Natural killer cell (primary cell): ENCODE data around the gene UST. TPM values are rescaled to one million over a fixed set of nuclear protein-coding genes. Genes with fewer than 3 reads are reported as not detected.

ENCODE experiments used
- ATAC-seq, 3 donors: fragments of 150-1000 bp in 2 of 3; fragments of 200-7000 bp in 1 of 3; cut with Tn5 transposase; 1 replicate in 1 of 3; 2 replicates in 2 of 3; pipeline ENCODE4 v1.10.0; 2021; ENCODE audit warnings: mild to moderate bottlenecking in 2 of 3, moderate library complexity in 2 of 3
- DNase-seq, 2 donors: peaks; one replicate each; pipeline versions ENCODE4 v3.0.0 to v3.0.0-alpha.2; 2013 to 2021; ENCODE audit warnings: mixed read lengths in 1 of 2
- H3K27ac ChIP-seq: one replicate; pipeline ENCODE4 v1.5.1; 2013; ENCODE audit warnings: mild to moderate bottlenecking, low read length
- H3K27me3 ChIP-seq: one replicate; pipeline ENCODE4 v1.6.1; 2013; ENCODE audit warnings: low read length; ENCODE audit not compliant: control insufficient read depth, insufficient read depth
- H3K36me3 ChIP-seq: one replicate; pipeline ENCODE4 v1.6.1; 2013; ENCODE audit warnings: low read length; ENCODE audit not compliant: control insufficient read depth, insufficient read depth
- H3K4me1 ChIP-seq: one replicate; pipeline ENCODE4 v1.6.1; 2013; ENCODE audit warnings: low read length; ENCODE audit not compliant: control insufficient read depth, insufficient read depth
- H3K4me3 ChIP-seq: one replicate; pipeline ENCODE4 v1.5.1; 2013; ENCODE audit warnings: low read length
- H3K9me3 ChIP-seq: one replicate; pipeline ENCODE4 v1.6.1; 2013; ENCODE audit warnings: low read length; ENCODE audit not compliant: control insufficient read depth, insufficient read depth
- H3K27ac Mint-ChIP-seq, 2 donors: one replicate each; pipeline ENCODE4 v1.8.0; 2022; ENCODE audit warnings: mild to moderate bottlenecking in 2 of 2, mixed read lengths in 2 of 2, moderate library complexity in 1 of 2
- H3K27me3 Mint-ChIP-seq, 2 donors: one replicate each; pipeline ENCODE4 v1.8.0; 2022; ENCODE audit warnings: low read depth in 2 of 2, mixed read lengths in 2 of 2
- H3K36me3 Mint-ChIP-seq: one replicate; pipeline ENCODE4 v1.8.0; 2022; ENCODE audit warnings: mixed read lengths
- H3K4me1 Mint-ChIP-seq, 2 donors: one replicate each; pipeline ENCODE4 v1.8.0; 2022; ENCODE audit warnings: mixed read lengths in 2 of 2
- H3K4me3 Mint-ChIP-seq: one replicate; pipeline ENCODE4 v1.8.0; 2022; ENCODE audit warnings: mild to moderate bottlenecking, moderate library complexity, mixed read lengths
- H3K9me3 Mint-ChIP-seq, 2 donors: one replicate each; pipeline ENCODE4 v1.8.0; 2022; ENCODE audit warnings: mixed read lengths in 2 of 2
- CTCF ChIP-seq: fragments of 200-600 bp; IDR thresholded peaks from one replicate; pipeline ENCODE4 v1.8.0; 2022; ENCODE audit warnings: antibody characterized with exemption
- WGBS: methylation state at CpG from one replicate; pipeline ENCODE4 v1.1.7; 2013; ENCODE audit warnings: missing lambda C conversion rate; ENCODE audit not compliant: insufficient coverage; 5-methylcytosine and 5-hydroxymethylcytosine counted together
- intact Hi-C: fragments of 100-400 bp; cut with micrococcal nuclease; formaldehyde crosslinking; loops from one replicate; pipeline ENCODE4 v1.14.2; 2022
- total RNA-seq, 4 donors: library from RNA; stranded (reverse); fragments of 120-200 nt in 1 of 4; gene quantifications; one replicate each; pipeline versions ENCODE4 v1.2.3 to v1.2.4, GENCODE V29; 2013 to 2022

UST gene
- total RNA-seq, 3 donors from 2014 or later (not counting 1 experiment from before 2014, with no cell fraction given), result 6.3 to 11.9 (median 10.6) TPM

DNA sequence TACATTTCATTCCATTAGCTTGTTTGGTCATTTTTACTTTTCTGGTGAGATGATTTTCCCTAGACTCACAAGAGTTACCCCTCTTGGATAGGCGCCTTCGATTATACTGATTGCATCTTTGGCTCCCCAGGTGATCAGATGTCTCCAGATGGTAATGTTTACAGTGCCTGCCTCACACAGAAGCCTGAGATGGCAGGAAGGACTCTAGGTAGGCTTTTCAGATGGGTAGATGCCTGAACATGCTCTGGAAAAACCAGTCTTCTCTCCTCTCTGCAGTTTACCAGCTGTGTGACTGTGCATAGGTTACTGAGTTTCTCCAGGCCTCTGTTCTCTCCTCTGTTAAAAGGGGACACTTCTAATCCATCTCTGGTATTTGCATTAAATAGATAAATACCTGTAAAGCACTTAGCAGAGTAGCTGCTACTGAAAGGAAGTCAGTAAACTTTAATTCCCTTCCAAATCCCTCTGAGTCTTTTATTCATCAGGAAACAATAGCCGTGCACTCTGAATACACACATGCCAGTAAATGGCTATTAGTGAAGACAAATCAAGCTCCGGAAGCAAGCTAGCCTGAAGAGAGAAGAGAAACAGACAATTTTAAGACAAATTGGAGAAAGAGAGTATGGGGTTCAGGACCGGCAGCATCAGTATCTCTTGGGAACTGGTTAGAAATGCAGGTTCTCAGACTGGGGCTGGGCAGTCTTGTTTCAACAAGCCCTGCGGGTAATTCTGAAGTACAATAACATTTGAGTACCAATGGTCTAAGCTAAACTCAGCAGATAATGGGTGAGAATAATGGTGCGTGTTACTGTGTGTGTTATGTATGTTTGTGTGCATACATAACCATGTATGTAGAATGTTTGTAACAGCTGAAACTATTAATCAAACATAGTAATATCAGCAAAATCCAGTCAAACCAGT lies 139.4 kb downstream of the UST start:
- ATAC-seq, result no peak
- H3K27ac Mint-ChIP-seq, result no peak overlapping the region
- H3K4me3 ChIP-seq, result no peak overlapping the region
- 91% methylated on average over 7 of the region's 7 CpGs for WGBS
- H3K4me3 Mint-ChIP-seq, result no peak overlapping the region
- H3K9me3 ChIP-seq, result no peaks in the 10 kb centered on the region
- no peaks in the 10 kb centered on the region for H3K36me3 ChIP-seq
- peaks cover 7% of the 10 kb centered on the region for H3K36me3 Mint-ChIP-seq
- H3K27ac ChIP-seq, result no peak overlapping the region
- intact Hi-C loops, result no loop called here
- H3K4me1 Mint-ChIP-seq, result peaks cover 18 to 26% of the 10 kb centered on the region in 2 donors
- H3K4me1 ChIP-seq, result no peaks in the 10 kb centered on the region
- no peak for TF ChIP-seq CTCF
- no peaks in the 10 kb centered on the region for H3K9me3 Mint-ChIP-seq
- H3K27me3 ChIP-seq, result no peaks in the 10 kb centered on the region
- no peaks in the 10 kb centered on the region for H3K27me3 Mint-ChIP-seq
- no peak for DNase-seq

- H3K36me3 ChIP-seq, result no peaks in the 10 kb centered on the region
- H3K4me3 Mint-ChIP-seq, result no peak overlapping the region
- H3K4me1 ChIP-seq, result no peaks in the 10 kb centered on the region
- 61% methylated on average over 3 of the region's 3 CpGs for WGBS
- H3K4me3 ChIP-seq, result no peak overlapping the region
- DNase-seq (no peak), ATAC-seq (no peak)
- H3K9me3 ChIP-seq, result no peaks in the 10 kb centered on the region
- H3K4me1 Mint-ChIP-seq, result peaks cover 18 to 19% of the 10 kb centered on the region in 2 donors
- no peaks in the 10 kb centered on the region for H3K9me3 Mint-ChIP-seq
- H3K36me3 Mint-ChIP-seq, result peaks cover 7% of the 10 kb centered on the region
- intact Hi-C loops, result no loop called here
- no peaks in the 10 kb centered on the region for H3K27me3 ChIP-seq
- no peak for TF ChIP-seq CTCF
- H3K27ac ChIP-seq, result no peak overlapping the region
- H3K27ac Mint-ChIP-seq, result peak overlapping the region; percentile 4 to 36
- H3K27me3 Mint-ChIP-seq, result no peaks in the 10 kb centered on the region
Measured at GRCh38 chr6:148887181-148887580, 140.4 kb downstream of the UST start.

GRCh38 chr6:148888856-148889255 lies 142.0 kb downstream of the UST start:
- Histone ChIP-seq H3K27me3 (no peaks in the 10 kb centered on the region), H3K36me3 (no peaks in the 10 kb centered on the region), H3K27ac (no peak overlapping the region), H3K9me3 (no peaks in the 10 kb centered on the region), H3K4me1 (no peaks in the 10 kb centered on the region), H3K4me3 (no peak overlapping the region)
- no peak for ATAC-seq
- Mint-ChIP-seq H3K27me3 (no peaks in the 10 kb centered on the region), H3K4me1 (peaks cover 13 to 14% of the 10 kb centered on the region in 2 donors), H3K9me3 (no peaks in the 10 kb centered on the region), H3K4me3 (no peak overlapping the region), H3K27ac (no peak overlapping the region), H3K36me3 (peaks cover 7% of the 10 kb centered on the region)
- intact Hi-C loops, result no loop called here
- TF ChIP-seq CTCF, result no peak
- 97% methylated on average over 3 of the region's 3 CpGs for WGBS
- DNase-seq, result no peak
